COR-L47 (cell line): Measurements from ENCODE around the gene NFAM1.
A peak's percentile ranks its signal among the peaks of the same experiment; 100 is the strongest.

Source experiments
- DNase-seq: peaks from one replicate; lab custom pipeline; 2025; lab: John Stamatoyannopoulos, UW

NFAM1 gene

GRCh38 chr22:42414565-42415303, 17.5 kb downstream of the NFAM1 start:
- DNase-seq, result no peak

GRCh38 chr22:42414021-42414420, 18.2 kb downstream of the NFAM1 start:
- DNase-seq, result no peak

- DNase-seq, result no peak
Observed at GRCh38 chr22:42412744-42413333, 19.4 kb downstream of the NFAM1 start.

GRCh38 chr22:42410708-42411107, 21.5 kb downstream of the NFAM1 start:
- no peak for DNase-seq

GRCh38 chr22:42408810-42409529, 23.2 kb downstream of the NFAM1 start:
- no peak for DNase-seq

GRCh38 chr22:42408276-42408675, 23.9 kb downstream of the NFAM1 start:
- no peak for DNase-seq

GRCh38 chr22:42404266-42404665, 27.9 kb downstream of the NFAM1 start:
- no peak for DNase-seq

- no peak for DNase-seq
Observed at GRCh38 chr22:42401535-42402334, 30.5 kb downstream of the NFAM1 start.

GRCh38 chr22:42400811-42401534, 31.2 kb downstream of the NFAM1 start:
- DNase-seq, result no peak

- DNase-seq, result peak; percentile 99
Observed at GRCh38 chr22:42399315-42400271, 32.6 kb downstream of the NFAM1 start.

GRCh38 chr22:42397332-42398249, 34.6 kb downstream of the NFAM1 start:
- no peak for DNase-seq

GRCh38 chr22:42396621-42397331, 35.4 kb downstream of the NFAM1 start:
- peak; percentile 24 for DNase-seq

GRCh38 chr22:42389143-42389542, 43.1 kb downstream of the NFAM1 start:
- DNase-seq, result peak; percentile 48

GRCh38 chr22:42388130-42388797, 43.9 kb downstream of the NFAM1 start:
- DNase-seq, result peak; percentile 94

- DNase-seq, result no peak
Observed at GRCh38 chr22:42387631-42388030, 44.6 kb downstream of the NFAM1 start.

- DNase-seq, result no peak
Observed at GRCh38 chr22:42385696-42386095, 46.5 kb downstream of the NFAM1 start.

- DNase-seq, result no peak
Observed at GRCh38 chr22:42384506-42384905, 47.7 kb downstream of the NFAM1 start.

GRCh38 chr22:42383851-42384417, 48.3 kb downstream of the NFAM1 start:
- no peak for DNase-seq
